Gastrocnemius medialis (tissue), 4 donors: ENCODE measurements around the gene ITIH4. TPM values are rescaled to one million over a fixed set of nuclear protein-coding genes. Genes with fewer than 3 reads are reported as not detected.

Experiments used
- ATAC-seq, 2 donors: fragments of 150-250 bp; one replicate each; pipeline ENCODE4 v1.9.1; 2016
- DNase-seq, 2 donors: peaks; one replicate each; pipeline ENCODE4 v3.0.0-alpha.2; 2019
- H3K27ac ChIP-seq, 4 donors: fragments of 200-600 bp; sonication (generic); 1 replicate in 1 of 4; 2 replicates in 3 of 4; pipeline ENCODE4 v1.5.1; 2016 to 2018; ENCODE audit warnings: mild to moderate bottlenecking in 2 of 4, moderate library complexity in 1 of 4
- H3K27me3 ChIP-seq, 3 donors: fragments of 200-600 bp; sonication (generic) in 2 of 3; 1 replicate in 1 of 3; 2 replicates in 2 of 3; pipeline versions ENCODE4 v1.5.1 to v1.6.0; 2016 to 2019; ENCODE audit warnings: mild to moderate bottlenecking in 1 of 3, moderate library complexity in 1 of 3
- H3K36me3 ChIP-seq, 2 donors: fragments of 200-600 bp; sonication (generic) in 1 of 2; one replicate each; pipeline ENCODE4 v1.5.1; 2017 to 2018
- H3K4me1 ChIP-seq, 2 donors: fragments of 200-600 bp; sonication (generic) in 1 of 2; one replicate each; pipeline ENCODE4 v1.5.1; 2016 to 2017; ENCODE audit warnings: mild to moderate bottlenecking in 2 of 2
- H3K4me3 ChIP-seq, 4 donors: fragments of 200-600 bp; sonication (generic) in 3 of 4; 1 replicate in 1 of 4; 2 replicates in 3 of 4; pipeline ENCODE4 v1.5.1; 2016 to 2019; ENCODE audit warnings: mild to moderate bottlenecking in 2 of 4
- H3K9me3 ChIP-seq, 3 donors: fragments of 200-600 bp; sonication (generic) in 2 of 3; 1 replicate in 1 of 3; 2 replicates in 2 of 3; pipeline ENCODE4 v1.5.1; 2016 to 2019
- CTCF ChIP-seq, 5 experiments: fragments of 450-650 bp in 3 of 5; fragments of 200-600 bp in 2 of 5; sonication (generic) in 2 of 5; IDR thresholded peaks in 4 of 5; conservative IDR thresholded peaks in 1 of 5; 1 replicate in 4 of 5; 2 replicates in 1 of 5; pipeline ENCODE4 v1.5.1; 2016 to 2019; ENCODE audit warnings: antibody characterized with exemption in 5 of 5, mild to moderate bottlenecking in 3 of 5, moderate library complexity in 3 of 5
- POLR2A ChIP-seq, 2 donors: fragments of 450-650 bp; IDR thresholded peaks; one replicate each; pipeline ENCODE4 v1.6.1; 2017; ENCODE audit warnings: antibody characterized with exemption in 2 of 2, mild to moderate bottlenecking in 2 of 2, moderate library complexity in 2 of 2
- in situ Hi-C, 4 donors: fragments of 200-750 bp; cut with MboI; loops; one replicate each; pipeline versions ENCODE4 v1.15.0 to v1.8.0; 2017; ENCODE audit warnings: low sequenced_read_pairs in 4 of 4
- intact Hi-C: fragments of 100-400 bp; cut with DNase I; formaldehyde crosslinking; loops from one replicate; pipeline ENCODE4 v1.15.1; 2023; ENCODE audit warnings: low total_unique reads
- total RNA-seq, 4 donors: library from RNA; depleted of rRNA; stranded (reverse); fragments of >200 nt; gene quantifications; one replicate each; pipeline versions ENCODE4 v1.1.0 to v1.2.3, GENCODE V29; 2016

ITIH4 gene
- total RNA-seq, 4 donors from 2014 or later, result 3.5 to 20.4 (median 12.7) TPM

- Histone ChIP-seq H3K4me3 (no peak overlapping the region), H3K4me1 (no peaks in the 10 kb centered on the region), H3K27me3 (no peaks in the 10 kb centered on the region), H3K9me3 (no peaks in the 10 kb centered on the region), H3K36me3 (peaks cover 0 to 8% of the 10 kb centered on the region in 2 donors), H3K27ac (no peak overlapping the region)
- DNase-seq, result no peak
- TF ChIP-seq CTCF (IDR thresholded peaks at IDR 0.05 in 4 of 5, conservative IDR thresholded peaks at IDR 0.05 in 1 of 5) (no peak), POLR2A (IDR thresholded peaks at IDR 0.05) (no peak)
- intact Hi-C loops, result no loop called here
- in situ Hi-C loops, result loop anchor here in 3 of 4 donors (10.0 to 25.0 kb wide), 4 partner anchors 75 to 215 kb away; no protein-coding TSS in a partner anchor
- ATAC-seq, result no peak
Observed at GRCh38 chr3:52859686-52860423, 29.4 kb upstream of the ITIH4 start.

GRCh38 chr3:52857864-52858263 is 27.4 kb upstream of the ITIH4 start:
- Histone ChIP-seq H3K36me3 (peaks cover 0 to 11% of the 10 kb centered on the region in 2 donors), H3K27ac (no peak overlapping the region), H3K27me3 (no peaks in the 10 kb centered on the region), H3K9me3 (no peaks in the 10 kb centered on the region), H3K4me1 (no peaks in the 10 kb centered on the region), H3K4me3 (no peak overlapping the region)
- in situ Hi-C loops (loop anchor here in 3 of 4 donors (10.0 to 25.0 kb wide), 4 partner anchors 77 to 217 kb away; no protein-coding TSS in a partner anchor), intact Hi-C loops (no loop called here)
- DNase-seq, result no peak
- ATAC-seq, result no peak
- TF ChIP-seq CTCF (IDR thresholded peaks at IDR 0.05 in 4 of 5, conservative IDR thresholded peaks at IDR 0.05 in 1 of 5), result no peak
- no peak for TF ChIP-seq POLR2A (IDR thresholded peaks at IDR 0.05)

GRCh38 chr3:52857133-52857532 is 26.7 kb upstream of the ITIH4 start:
- ATAC-seq, result no peak

GRCh38 chr3:52856666-52857065 is 26.2 kb upstream of the ITIH4 start:
- TF ChIP-seq POLR2A (IDR thresholded peaks at IDR 0.05) (no peak), CTCF (IDR thresholded peaks at IDR 0.05 in 4 of 5, conservative IDR thresholded peaks at IDR 0.05 in 1 of 5) (no peak)
- H3K4me1 ChIP-seq, result no peaks in the 10 kb centered on the region
- intact Hi-C loops (no loop called here), in situ Hi-C loops (loop anchor here in 3 of 4 donors (10.0 to 25.0 kb wide), 4 partner anchors 78 to 218 kb away; no protein-coding TSS in a partner anchor)
- H3K36me3 ChIP-seq, result peaks cover 0 to 20% of the 10 kb centered on the region in 2 donors
- ATAC-seq (no peak), DNase-seq (no peak)
- H3K27me3 ChIP-seq, result no peaks in the 10 kb centered on the region
- no peaks in the 10 kb centered on the region for H3K9me3 ChIP-seq
- H3K4me3 ChIP-seq, result no peak overlapping the region
- H3K27ac ChIP-seq, result no peak overlapping the region

More at GRCh38 chr3:52857133-52857532, 26.7 kb upstream of the ITIH4 start:
- Histone ChIP-seq H3K4me1 (no peaks in the 10 kb centered on the region), H3K27ac (no peak overlapping the region), H3K9me3 (no peaks in the 10 kb centered on the region), H3K36me3 (peaks cover 0 to 16% of the 10 kb centered on the region in 2 donors), H3K4me3 (no peak overlapping the region), H3K27me3 (no peaks in the 10 kb centered on the region)
- in situ Hi-C loops, result loop anchor here in 3 of 4 donors (10.0 to 25.0 kb wide), 4 partner anchors 78 to 218 kb away; no protein-coding TSS in a partner anchor
- no peak for DNase-seq
- TF ChIP-seq POLR2A (IDR thresholded peaks at IDR 0.05), result no peak
- no peak for TF ChIP-seq CTCF (IDR thresholded peaks at IDR 0.05 in 4 of 5, conservative IDR thresholded peaks at IDR 0.05 in 1 of 5)
- intact Hi-C loops, result no loop called here
